AG04449 (cell line): Measurements from ENCODE around the gene PROK2.

Source experiments
- CTCF ChIA-PET: fragments of 350-600 bp; formaldehyde crosslinking; extraction: SDS; loops from one replicate; lab custom pipeline; 2021; ENCODE audit warnings: antibody characterized with exemption; lab: Yijun Ruan, JAX
- POLR2A ChIA-PET: fragments of 400-600, 350-600 bp; formaldehyde crosslinking; extraction: SDS; loops from one replicate; lab custom pipeline; 2020; ENCODE audit warnings: antibody characterized with exemption, inconsistent platforms; lab: Yijun Ruan, JAX
- DNase-seq: peaks from one replicate; pipeline ENCODE4 v3.0.0-alpha.2; 2010; ENCODE audit warnings: low read depth, low spot score
- H3K4me3 ChIP-seq: 2 replicates; pipeline ENCODE4 v1.5.1; 2011; ENCODE audit warnings: low read depth, mild to moderate bottlenecking, control low read depth, low read length
- CTCF ChIP-seq: IDR thresholded peaks from one replicate; pipeline ENCODE4 v1.5.1; 2011; ENCODE audit warnings: mild to moderate bottlenecking, moderate library complexity, low read length, control low read depth, inconsistent platforms; ENCODE audit not compliant: insufficient read depth; ENCODE audit errors: missing control alignments

The PROK2 gene

GRCh38 chr3:71805691-71806090, 20.7 kb upstream of the PROK2 start:
- no peak for DNase-seq
- ChIA-PET POLR2A (no interaction called here), CTCF (no interaction called here)
- TF ChIP-seq CTCF = no peak
- no peak overlapping the region for H3K4me3 ChIP-seq

- CTCF ChIA-PET = no interaction called here
- POLR2A ChIA-PET = no interaction called here
- H3K4me3 ChIP-seq = no peak overlapping the region
- DNase-seq = no peak
- no peak for TF ChIP-seq CTCF
These were observed 20.3 kb upstream of the PROK2 start for GRCh38 chr3:71805199-71805598.

GRCh38 chr3:71803248-71803647, 18.3 kb upstream of the PROK2 start:
- no peak for DNase-seq
- H3K4me3 ChIP-seq = no peak overlapping the region
- no peak for TF ChIP-seq CTCF
- ChIA-PET CTCF (interaction anchor here (0.9 to 1.0 kb wide), 2 partner anchors 73 to 74 kb away, joined by 3 read pairs; no protein-coding TSS in a partner anchor), POLR2A (no interaction called here)

- ChIA-PET CTCF (no interaction called here), POLR2A (no interaction called here)
- no peak overlapping the region for H3K4me3 ChIP-seq
- no peak for TF ChIP-seq CTCF
- DNase-seq = no peak
These were observed 17.0 kb upstream of the PROK2 start for GRCh38 chr3:71801986-71802385.

GRCh38 chr3:71800023-71800422, 15.1 kb upstream of the PROK2 start:
- no peak for TF ChIP-seq CTCF
- CTCF ChIA-PET = no interaction called here

GRCh38 chr3:71797455-71797854, 12.5 kb upstream of the PROK2 start:
- no peak for TF ChIP-seq CTCF
- POLR2A ChIA-PET = no interaction called here
- DNase-seq = no peak
- CTCF ChIA-PET = no interaction called here
- no peak overlapping the region for H3K4me3 ChIP-seq

More at GRCh38 chr3:71800023-71800422, 15.1 kb upstream of the PROK2 start:
- no peak overlapping the region for H3K4me3 ChIP-seq
- no peak for DNase-seq
- POLR2A ChIA-PET = no interaction called here
